GM12872 (cell line): ENCODE results near the gene MAP3K7.

Source experiments
- CTCF ChIP-seq: IDR thresholded peaks from 3 replicates; pipeline ENCODE4 v1.5.1; 2011; ENCODE audit warnings: low read depth, mild to moderate bottlenecking, low read length, moderate library complexity; ENCODE audit not compliant: insufficient read depth

MAP3K7 gene

GRCh38 chr6:90545448-90545847 is 41.4 kb downstream of the MAP3K7 start:
- TF ChIP-seq CTCF: no peak

GRCh38 chr6:90544741-90545140 is 42.1 kb downstream of the MAP3K7 start:
- no peak for TF ChIP-seq CTCF

GRCh38 chr6:90544081-90544480 is 42.8 kb downstream of the MAP3K7 start:
- no peak for TF ChIP-seq CTCF

GRCh38 chr6:90541221-90541620 is 45.7 kb downstream of the MAP3K7 start:
- no peak for TF ChIP-seq CTCF

- no peak for TF ChIP-seq CTCF
Measured at GRCh38 chr6:90538278-90539046, 48.4 kb downstream of the MAP3K7 start.

GRCh38 chr6:90537723-90538258 is 49.1 kb downstream of the MAP3K7 start:
- no peak for TF ChIP-seq CTCF

GRCh38 chr6:90537027-90537426 is 49.8 kb downstream of the MAP3K7 start:
- no peak for TF ChIP-seq CTCF
